DOHH2 (cell line): Measurements from ENCODE around the gene ARNT2.

Experiments used
- H3F3A ChIP-seq: fragments of 200-600 bp; sonication (generic), shearing (Covaris generic); 2 replicates; pipeline ENCODE4 v1.6.0; 2016; ENCODE audit warnings: antibody characterized with exemption, mild to moderate bottlenecking; ENCODE audit not compliant: control insufficient read depth, insufficient read depth
- H3K27ac ChIP-seq: fragments of 200-600 bp; sonication (generic); 2 replicates; pipeline ENCODE4 v1.5.1; 2014; ENCODE audit warnings: low read depth, mild to moderate bottlenecking, low read length, moderate library complexity
- H3K27me3 ChIP-seq: fragments of 200-600 bp; sonication (generic); 2 replicates; pipeline ENCODE4 v1.6.1; 2014; ENCODE audit warnings: mild to moderate bottlenecking, low read length, mixed read lengths; ENCODE audit not compliant: control insufficient read depth
- H3K36me3 ChIP-seq: fragments of 200-600 bp; sonication (generic); 2 replicates; pipeline ENCODE4 v1.6.1; 2014; ENCODE audit warnings: mild to moderate bottlenecking, low read length, moderate library complexity, mixed read lengths; ENCODE audit not compliant: control insufficient read depth
- H3K4me1 ChIP-seq: fragments of 200-600 bp; sonication (generic); 2 replicates; pipeline ENCODE4 v1.6.1; 2014; ENCODE audit warnings: mild to moderate bottlenecking, low read length, mixed read lengths; ENCODE audit not compliant: control insufficient read depth
- H3K4me2 ChIP-seq: fragments of 200-600 bp; sonication (generic); 2 replicates; pipeline ENCODE4 v1.6.0; 2014; ENCODE audit warnings: mild to moderate bottlenecking, low read length, moderate library complexity
- H3K4me3 ChIP-seq: fragments of 200-600 bp; sonication (generic); 2 replicates; pipeline ENCODE4 v1.5.1; 2014; ENCODE audit warnings: mild to moderate bottlenecking, low read length, mixed read lengths
- H3K79me2 ChIP-seq: fragments of 200-600 bp; sonication (generic); 2 replicates; pipeline ENCODE4 v1.6.1; 2014; ENCODE audit warnings: mild to moderate bottlenecking, low read length, mixed read lengths; ENCODE audit not compliant: control insufficient read depth
- H3K9me2 ChIP-seq: fragments of 200-600 bp; sonication (generic); replicated peaks from 2 replicates; pipeline ENCODE4 v1.6.1; 2014; ENCODE audit warnings: mild to moderate bottlenecking, low read length, mixed read lengths; ENCODE audit not compliant: control insufficient read depth
- H3K9me3 ChIP-seq: fragments of 200-600 bp; sonication (generic); 2 replicates; pipeline ENCODE4 v1.6.1; 2014; ENCODE audit warnings: antibody characterized with exemption, low read length, mixed read lengths; ENCODE audit not compliant: control insufficient read depth, insufficient read depth
- H4K20me1 ChIP-seq: fragments of 200-600 bp; sonication (generic); 2 replicates; pipeline ENCODE4 v1.6.0; 2014; ENCODE audit warnings: low read depth, mild to moderate bottlenecking, antibody characterized with exemption, low read length, moderate library complexity; ENCODE audit not compliant: control insufficient read depth, insufficient read depth
- EZH2phosphoT487 ChIP-seq: fragments of 200-600 bp; sonication (generic); IDR thresholded peaks from 2 replicates; pipeline ENCODE4 v1.6.1; 2017; ENCODE audit warnings: borderline replicate concordance, mild to moderate bottlenecking, antibody characterized with exemption, low read length, moderate library complexity, mixed read lengths
- TF ChIP-seq, protein P1 (sequence below): fragments of 200-600 bp; sonication (generic); IDR thresholded peaks from one replicate; pipeline ENCODE4 v1.5.1; 2014; ENCODE audit warnings: antibody characterized with exemption, mild to moderate bottlenecking, low read depth, low read length; ENCODE audit not compliant: poor library complexity, severe bottlenecking

Gene ARNT2

DNA sequence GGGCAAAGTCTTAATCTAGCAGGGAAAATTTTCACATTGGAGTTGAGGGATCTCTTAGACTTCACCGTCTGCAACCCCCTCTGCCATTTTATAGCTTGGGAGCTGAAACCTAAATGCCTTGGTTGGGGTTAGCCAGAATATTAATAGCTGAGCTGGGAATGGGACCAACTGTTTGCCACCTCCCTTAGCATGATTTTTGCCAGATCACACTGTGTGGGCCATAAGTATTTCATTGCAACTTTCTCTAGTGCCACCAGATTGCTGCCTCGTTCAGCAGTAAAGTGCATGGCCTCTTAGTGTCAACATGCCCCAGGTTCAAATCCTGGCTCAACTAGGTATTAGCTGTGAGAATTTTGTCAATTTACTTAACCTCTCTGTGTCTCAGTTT lies 235.0 kb downstream of the ARNT2 start:
- H3K9me3 ChIP-seq: no peaks in the 10 kb centered on the region
- no peak overlapping the region for H3K27ac ChIP-seq

GRCh38 chr15:80640531-80641121 lies 236.4 kb downstream of the ARNT2 start:
- Histone ChIP-seq H3K4me3 (no peak overlapping the region), H3K27me3 (no peaks in the 10 kb centered on the region), H3K27ac (no peak overlapping the region), H3F3A (no peaks in the 10 kb centered on the region), H3K36me3 (no peaks in the 10 kb centered on the region), H3K9me2 (no peaks in the 10 kb centered on the region), H3K9me3 (no peaks in the 10 kb centered on the region), H4K20me1 (no peaks in the 10 kb centered on the region), H3K4me2 (no peak overlapping the region), H3K4me1 (no peaks in the 10 kb centered on the region), H3K79me2 (no peaks in the 10 kb centered on the region)
- TF ChIP-seq, protein P1, sequence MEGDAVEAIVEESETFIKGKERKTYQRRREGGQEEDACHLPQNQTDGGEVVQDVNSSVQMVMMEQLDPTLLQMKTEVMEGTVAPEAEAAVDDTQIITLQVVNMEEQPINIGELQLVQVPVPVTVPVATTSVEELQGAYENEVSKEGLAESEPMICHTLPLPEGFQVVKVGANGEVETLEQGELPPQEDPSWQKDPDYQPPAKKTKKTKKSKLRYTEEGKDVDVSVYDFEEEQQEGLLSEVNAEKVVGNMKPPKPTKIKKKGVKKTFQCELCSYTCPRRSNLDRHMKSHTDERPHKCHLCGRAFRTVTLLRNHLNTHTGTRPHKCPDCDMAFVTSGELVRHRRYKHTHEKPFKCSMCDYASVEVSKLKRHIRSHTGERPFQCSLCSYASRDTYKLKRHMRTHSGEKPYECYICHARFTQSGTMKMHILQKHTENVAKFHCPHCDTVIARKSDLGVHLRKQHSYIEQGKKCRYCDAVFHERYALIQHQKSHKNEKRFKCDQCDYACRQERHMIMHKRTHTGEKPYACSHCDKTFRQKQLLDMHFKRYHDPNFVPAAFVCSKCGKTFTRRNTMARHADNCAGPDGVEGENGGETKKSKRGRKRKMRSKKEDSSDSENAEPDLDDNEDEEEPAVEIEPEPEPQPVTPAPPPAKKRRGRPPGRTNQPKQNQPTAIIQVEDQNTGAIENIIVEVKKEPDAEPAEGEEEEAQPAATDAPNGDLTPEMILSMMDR: no peak
- TF ChIP-seq EZH2phosphoT487: no peak

More for the DNA sequence above, 235.0 kb downstream of the ARNT2 start:
- H3F3A ChIP-seq: no peaks in the 10 kb centered on the region
- H3K4me1 ChIP-seq: no peaks in the 10 kb centered on the region
- no peaks in the 10 kb centered on the region for H3K36me3 ChIP-seq
- TF ChIP-seq EZH2phosphoT487: no peak
- TF ChIP-seq, protein P1: no peak
- no peaks in the 10 kb centered on the region for H3K79me2 ChIP-seq
- no peaks in the 10 kb centered on the region for H3K9me2 ChIP-seq
- no peaks in the 10 kb centered on the region for H4K20me1 ChIP-seq
- no peak overlapping the region for H3K4me2 ChIP-seq
- H3K4me3 ChIP-seq: no peak overlapping the region
- no peaks in the 10 kb centered on the region for H3K27me3 ChIP-seq

DNA sequence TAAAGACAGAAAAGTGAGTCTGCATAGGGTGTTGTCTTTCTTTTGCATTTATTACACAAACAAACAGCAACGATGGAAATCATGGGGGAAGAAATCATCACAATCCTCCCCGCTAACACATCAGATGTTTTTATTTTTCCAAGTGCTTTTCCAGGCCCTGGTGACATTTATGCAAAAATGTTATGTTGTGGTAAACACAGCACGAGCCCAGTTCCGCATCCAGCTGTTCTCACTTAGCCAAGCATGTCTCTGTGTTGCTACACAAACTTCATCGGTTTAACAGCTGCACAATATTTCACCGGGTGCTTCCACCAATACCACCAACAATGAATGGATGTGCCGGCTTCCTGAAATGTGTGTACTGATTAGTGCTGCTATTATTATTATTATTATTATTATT lies 237.2 kb downstream of the ARNT2 start:
- no peaks in the 10 kb centered on the region for H3K4me1 ChIP-seq
- H3K79me2 ChIP-seq: no peaks in the 10 kb centered on the region
- H3K4me3 ChIP-seq: no peak overlapping the region
- no peaks in the 10 kb centered on the region for H3K9me3 ChIP-seq
- H3K36me3 ChIP-seq: no peaks in the 10 kb centered on the region
- H3K4me2 ChIP-seq: no peak overlapping the region
- H4K20me1 ChIP-seq: no peaks in the 10 kb centered on the region
- no peaks in the 10 kb centered on the region for H3K9me2 ChIP-seq
- no peaks in the 10 kb centered on the region for H3F3A ChIP-seq
- H3K27me3 ChIP-seq: no peaks in the 10 kb centered on the region
- no peak overlapping the region for H3K27ac ChIP-seq
- no peak for TF ChIP-seq EZH2phosphoT487
- TF ChIP-seq, protein P1: no peak
